ACC112 (cell line): ENCODE measurements around the gene PRDM2.

Experiments
- H2AFZ ChIP-seq: fragments of 200-600 bp; sonication (generic); one replicate; pipeline ENCODE4 v1.6.0; 2017; ENCODE audit warnings: antibody characterized with exemption, low read length; ENCODE audit not compliant: unreplicated experiment
- H3K27ac ChIP-seq: fragments of 200-600 bp; sonication (generic); 2 replicates; pipeline ENCODE4 v1.5.1; 2014; ENCODE audit warnings: low read depth, mild to moderate bottlenecking, antibody characterized with exemption, low read length, moderate library complexity
- H3K27me3 ChIP-seq: fragments of 200-600 bp; sonication (generic); 2 replicates; pipeline ENCODE4 v1.6.1; 2014; ENCODE audit warnings: mild to moderate bottlenecking, antibody characterized with exemption, low read length, moderate library complexity, mixed read lengths; ENCODE audit not compliant: insufficient read depth
- H3K36me3 ChIP-seq: fragments of 200-600 bp; sonication (generic); 2 replicates; pipeline ENCODE4 v1.6.1; 2016; ENCODE audit warnings: mild to moderate bottlenecking, antibody characterized with exemption, low read length, moderate library complexity, mixed read lengths; ENCODE audit not compliant: insufficient read depth
- H3K4me1 ChIP-seq: fragments of 200-600 bp; sonication (generic); one replicate; pipeline ENCODE4 v1.6.1; 2016; ENCODE audit warnings: low read length, mixed read lengths; ENCODE audit not compliant: insufficient read depth, unreplicated experiment, control insufficient read depth
- H3K4me3 ChIP-seq: fragments of 200-600 bp; sonication (generic); 2 replicates; pipeline ENCODE4 v1.5.1; 2014; ENCODE audit warnings: mild to moderate bottlenecking, low read depth, low read length
- H3K79me2 ChIP-seq: fragments of 200-600 bp; sonication (generic); one replicate; pipeline ENCODE4 v1.6.0; 2016; ENCODE audit warnings: low read length; ENCODE audit not compliant: control insufficient read depth, unreplicated experiment, insufficient read depth

Gene PRDM2

DNA sequence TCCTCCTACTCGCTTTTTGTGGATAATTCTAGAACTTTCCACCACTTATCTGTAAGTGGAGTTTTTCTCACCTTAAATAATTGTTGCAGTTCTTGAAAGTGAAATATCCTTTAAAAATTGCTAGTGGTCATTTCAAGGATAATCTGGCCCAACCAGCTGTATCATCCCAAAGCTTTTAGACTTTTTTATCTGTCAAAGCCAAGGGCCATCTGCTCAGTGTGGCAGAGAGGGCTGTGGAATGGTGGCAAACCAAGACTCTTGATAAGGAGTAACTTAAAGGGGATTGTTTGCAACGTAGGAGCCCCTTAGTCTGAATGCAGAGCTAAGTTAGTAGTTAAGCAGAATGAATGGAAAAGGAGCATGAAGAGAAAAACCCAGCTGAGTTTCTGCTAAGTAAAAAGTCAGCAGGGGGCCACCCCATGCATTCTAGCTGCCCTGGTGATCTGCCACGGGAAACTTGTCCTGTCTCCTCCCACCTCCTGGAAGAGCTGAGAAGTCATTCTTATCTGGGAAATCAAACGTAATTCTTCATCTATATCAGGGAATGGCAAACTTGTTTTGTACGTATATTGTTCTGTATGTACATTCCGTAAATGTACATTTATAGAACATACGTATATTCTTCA lies 169.3 kb downstream of the PRDM2 start:
- H3K27me3 ChIP-seq, result peaks cover 6% of the 10 kb centered on the region; the same call in 1 of the 2 replicates
- no peak overlapping the region for H3K27ac ChIP-seq
- no peak overlapping the region for H2AFZ ChIP-seq
- H3K36me3 ChIP-seq, result no peaks in the 10 kb centered on the region
- H3K4me3 ChIP-seq, result no peak overlapping the region
- H3K4me1 ChIP-seq, result no peaks in the 10 kb centered on the region
- no peaks in the 10 kb centered on the region for H3K79me2 ChIP-seq

DNA sequence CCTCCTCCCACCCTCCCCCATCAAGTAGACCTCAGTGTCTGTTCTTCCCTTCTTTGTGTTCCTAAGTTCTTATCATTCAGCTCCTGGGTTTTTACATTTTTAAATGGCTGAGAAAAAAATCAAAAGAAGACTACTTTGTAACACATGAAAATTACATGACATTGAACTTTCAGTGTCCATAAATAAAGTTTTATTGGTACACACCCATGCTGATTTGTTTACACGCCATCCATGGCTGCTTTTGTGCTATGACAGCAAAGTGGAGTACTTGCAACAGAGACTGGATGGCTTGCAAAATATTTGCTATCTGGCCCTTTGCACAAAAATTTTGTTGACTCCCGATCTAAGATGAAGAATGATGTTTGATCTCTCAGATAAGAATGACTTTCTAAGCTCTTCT lies 171.4 kb downstream of the PRDM2 start:
- no peak overlapping the region for H2AFZ ChIP-seq
- H3K27ac ChIP-seq, result no peak overlapping the region
- H3K4me1 ChIP-seq, result no peaks in the 10 kb centered on the region
- H3K79me2 ChIP-seq, result no peaks in the 10 kb centered on the region
- peaks cover 6% of the 10 kb centered on the region; the same call in 1 of the 2 replicates for H3K27me3 ChIP-seq
- no peaks in the 10 kb centered on the region for H3K36me3 ChIP-seq
- no peak overlapping the region for H3K4me3 ChIP-seq

DNA sequence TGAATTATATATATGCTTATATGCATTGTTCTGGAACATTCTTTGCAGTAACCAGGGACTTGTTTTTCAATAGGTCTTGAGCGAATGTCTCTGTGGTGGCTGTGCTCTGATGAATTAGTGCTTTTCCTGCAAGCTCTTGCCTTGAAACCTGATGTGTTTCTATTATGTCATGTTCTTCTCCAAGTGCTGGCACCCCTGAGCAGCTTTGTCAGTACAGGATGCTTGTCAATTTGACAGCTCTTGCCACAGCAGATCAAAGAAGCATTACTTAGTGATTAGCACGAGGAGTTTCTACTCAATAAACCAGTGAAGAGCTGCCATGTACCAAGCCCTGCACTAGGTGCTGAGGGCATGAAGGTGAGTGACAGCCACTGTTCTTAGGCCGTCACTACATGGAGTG lies 171.9 kb downstream of the PRDM2 start:
- Histone ChIP-seq H2AFZ (no peak overlapping the region), H3K4me3 (no peak overlapping the region), H3K27me3 (peaks cover 6% of the 10 kb centered on the region; the same call in 1 of the 2 replicates), H3K36me3 (no peaks in the 10 kb centered on the region), H3K4me1 (no peaks in the 10 kb centered on the region), H3K27ac (no peak overlapping the region), H3K79me2 (no peaks in the 10 kb centered on the region)

DNA sequence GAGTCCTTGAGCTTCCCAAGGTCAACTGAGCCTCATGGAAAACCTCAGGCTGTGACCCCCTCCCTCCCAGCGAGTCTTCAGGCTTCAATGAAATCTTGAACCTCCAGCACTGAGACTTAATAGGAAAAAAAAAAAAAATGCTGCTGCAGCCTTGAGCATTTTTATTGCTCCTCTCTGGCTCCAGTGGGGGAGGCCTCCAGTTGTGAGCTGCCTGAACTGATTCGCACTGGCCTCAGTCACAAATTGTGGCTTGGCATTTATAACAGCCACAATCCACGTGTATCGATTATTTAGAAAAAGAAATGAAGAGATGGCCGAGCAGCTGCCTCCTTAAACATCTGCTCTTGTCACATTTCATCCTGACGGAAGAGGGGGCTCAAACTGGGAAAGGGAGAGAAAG lies 173.0 kb downstream of the PRDM2 start:
- Histone ChIP-seq H3K4me3 (no peak overlapping the region), H3K79me2 (no peaks in the 10 kb centered on the region)

More for the DNA sequence above, 173.0 kb downstream of the PRDM2 start:
- Histone ChIP-seq H3K27me3 (peaks cover 6% of the 10 kb centered on the region; the same call in 1 of the 2 replicates), H3K27ac (no peak overlapping the region), H2AFZ (no peak overlapping the region), H3K36me3 (no peaks in the 10 kb centered on the region), H3K4me1 (no peaks in the 10 kb centered on the region)
